Fibroblast of the aortic adventitia (primary cell): ENCODE results near the gene NAGPA. TPM values are rescaled to one million over a fixed set of nuclear protein-coding genes. Genes with fewer than 3 reads are reported as not detected.
"Not testable (repeated sequence)": the region's sequence is repeated elsewhere in the genome, so short reads cannot be mapped to it uniquely, and the experiment has no call there.

Experiments
- DNase-seq: peaks from one replicate; pipeline ENCODE4 v3.0.0-alpha.2; 2010; ENCODE audit warnings: low read depth
- H3K4me3 ChIP-seq: 2 replicates; pipeline ENCODE4 v1.5.1; 2011; ENCODE audit warnings: low read depth, mild to moderate bottlenecking, control low read depth, low read length, moderate library complexity
- total RNA-seq: library from RNA; depleted of rRNA; stranded (reverse); fragments of >200 nt; gene quantifications from 2 replicates; pipeline ENCODE4 v1.2.3, GENCODE V29; 2012; ENCODE audit warnings: low replicate concordance
- TF ChIP-seq, protein P1 (sequence below): IDR thresholded peaks from 2 replicates; pipeline ENCODE4 v1.5.1; 2011; ENCODE audit warnings: mild to moderate bottlenecking, low read length, control low read depth, inconsistent platforms; ENCODE audit not compliant: insufficient read depth

The NAGPA gene, protein sequence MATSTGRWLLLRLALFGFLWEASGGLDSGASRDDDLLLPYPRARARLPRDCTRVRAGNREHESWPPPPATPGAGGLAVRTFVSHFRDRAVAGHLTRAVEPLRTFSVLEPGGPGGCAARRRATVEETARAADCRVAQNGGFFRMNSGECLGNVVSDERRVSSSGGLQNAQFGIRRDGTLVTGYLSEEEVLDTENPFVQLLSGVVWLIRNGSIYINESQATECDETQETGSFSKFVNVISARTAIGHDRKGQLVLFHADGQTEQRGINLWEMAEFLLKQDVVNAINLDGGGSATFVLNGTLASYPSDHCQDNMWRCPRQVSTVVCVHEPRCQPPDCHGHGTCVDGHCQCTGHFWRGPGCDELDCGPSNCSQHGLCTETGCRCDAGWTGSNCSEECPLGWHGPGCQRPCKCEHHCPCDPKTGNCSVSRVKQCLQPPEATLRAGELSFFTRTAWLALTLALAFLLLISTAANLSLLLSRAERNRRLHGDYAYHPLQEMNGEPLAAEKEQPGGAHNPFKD
- total RNA-seq, result 16.8 and 50.6 TPM in 2 replicates

- H3K4me3 ChIP-seq, result peak within 1 kb of the TSS; percentile 82
- TF ChIP-seq, protein P1, sequence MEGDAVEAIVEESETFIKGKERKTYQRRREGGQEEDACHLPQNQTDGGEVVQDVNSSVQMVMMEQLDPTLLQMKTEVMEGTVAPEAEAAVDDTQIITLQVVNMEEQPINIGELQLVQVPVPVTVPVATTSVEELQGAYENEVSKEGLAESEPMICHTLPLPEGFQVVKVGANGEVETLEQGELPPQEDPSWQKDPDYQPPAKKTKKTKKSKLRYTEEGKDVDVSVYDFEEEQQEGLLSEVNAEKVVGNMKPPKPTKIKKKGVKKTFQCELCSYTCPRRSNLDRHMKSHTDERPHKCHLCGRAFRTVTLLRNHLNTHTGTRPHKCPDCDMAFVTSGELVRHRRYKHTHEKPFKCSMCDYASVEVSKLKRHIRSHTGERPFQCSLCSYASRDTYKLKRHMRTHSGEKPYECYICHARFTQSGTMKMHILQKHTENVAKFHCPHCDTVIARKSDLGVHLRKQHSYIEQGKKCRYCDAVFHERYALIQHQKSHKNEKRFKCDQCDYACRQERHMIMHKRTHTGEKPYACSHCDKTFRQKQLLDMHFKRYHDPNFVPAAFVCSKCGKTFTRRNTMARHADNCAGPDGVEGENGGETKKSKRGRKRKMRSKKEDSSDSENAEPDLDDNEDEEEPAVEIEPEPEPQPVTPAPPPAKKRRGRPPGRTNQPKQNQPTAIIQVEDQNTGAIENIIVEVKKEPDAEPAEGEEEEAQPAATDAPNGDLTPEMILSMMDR, result no peak
- peak; percentile 84 for DNase-seq
These were observed at the start of gene NAGPA for GRCh38 chr16:5033256-5034166. Gene NAGPA, minus strand, starts transcription at chr16:5033935. Its CDS starts 21 bp downstream, at chr16:5033914.

- not testable (repeated sequence) for H3K4me3 ChIP-seq, DNase-seq
These were observed 47.3 kb upstream of the NAGPA start for GRCh38 chr16:5080996-5081395.

- not testable (repeated sequence) for DNase-seq, H3K4me3 ChIP-seq
These were observed 46.7 kb upstream of the NAGPA start for GRCh38 chr16:5080461-5080860.

DNA sequence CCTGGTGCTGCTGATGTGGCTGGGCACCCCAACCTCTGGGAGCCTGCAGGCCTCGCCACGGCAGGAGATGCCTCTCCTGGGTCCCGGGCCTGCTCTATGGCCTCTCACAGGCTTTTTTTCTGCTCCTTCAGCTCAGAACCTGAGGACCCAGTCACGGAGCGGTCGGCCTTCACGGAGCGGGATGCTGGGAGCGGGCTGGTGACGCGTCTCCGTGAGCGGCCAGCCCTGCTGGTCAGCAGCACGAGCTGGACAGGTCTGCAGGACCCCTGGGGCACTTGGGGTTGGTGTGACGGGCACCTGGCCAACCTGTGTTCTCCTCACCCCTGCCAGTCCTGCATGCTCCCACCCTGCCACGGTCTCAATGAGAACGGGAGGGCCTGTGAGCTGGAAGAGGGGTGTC lies 44.9 kb upstream of the NAGPA start:
- H3K4me3 ChIP-seq, result no peak overlapping the region
- no peak for DNase-seq
- TF ChIP-seq, protein P1, result no peak

DNA sequence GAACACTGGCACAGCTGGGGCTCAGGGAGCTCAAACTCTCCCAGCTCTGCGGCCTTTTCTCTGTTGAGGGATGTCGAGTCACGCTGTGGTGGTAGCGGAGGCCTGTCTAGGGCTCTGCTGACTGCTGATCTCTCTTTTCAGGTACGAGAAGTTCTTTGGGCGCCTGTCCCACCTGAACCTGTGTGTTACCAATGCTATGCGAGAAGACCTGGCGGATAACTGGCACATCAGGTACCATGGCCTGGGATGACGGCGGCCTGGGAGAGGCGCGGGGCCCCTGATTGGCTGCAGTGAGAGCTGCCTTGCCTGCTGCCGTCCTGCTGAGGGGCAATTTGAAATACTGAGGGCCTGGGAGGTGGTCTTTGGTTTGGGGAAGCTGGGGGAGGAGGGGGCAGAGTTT lies 43.6 kb upstream of the NAGPA start:
- no peak overlapping the region for H3K4me3 ChIP-seq
- TF ChIP-seq, protein P1, result no peak
- no peak for DNase-seq

GRCh38 chr16:5075637-5076036 lies 41.9 kb upstream of the NAGPA start:
- TF ChIP-seq, protein P1, result no peak
- no peak for DNase-seq
- no peak overlapping the region for H3K4me3 ChIP-seq

DNA sequence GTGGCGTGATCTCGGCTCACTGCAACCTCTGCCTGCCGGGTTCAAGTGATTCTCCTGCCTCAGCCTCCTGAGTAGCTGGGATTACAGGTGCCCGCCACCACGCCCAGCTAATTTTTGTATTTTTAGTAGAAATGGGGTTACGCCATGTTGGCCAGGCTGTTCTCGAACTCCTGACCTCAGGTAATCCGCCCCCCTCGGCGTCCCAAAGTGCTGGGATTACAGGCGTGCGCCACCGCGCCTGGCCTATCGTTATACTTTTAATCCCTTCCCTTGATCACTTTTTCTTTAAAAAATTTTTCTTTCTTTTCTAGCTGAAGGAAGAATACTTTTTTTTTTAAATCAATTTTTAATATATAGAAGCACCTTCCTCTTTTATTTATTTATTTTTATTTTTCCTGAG lies 40.0 kb upstream of the NAGPA start:
- not testable (repeated sequence) for H3K4me3 ChIP-seq, DNase-seq

DNA sequence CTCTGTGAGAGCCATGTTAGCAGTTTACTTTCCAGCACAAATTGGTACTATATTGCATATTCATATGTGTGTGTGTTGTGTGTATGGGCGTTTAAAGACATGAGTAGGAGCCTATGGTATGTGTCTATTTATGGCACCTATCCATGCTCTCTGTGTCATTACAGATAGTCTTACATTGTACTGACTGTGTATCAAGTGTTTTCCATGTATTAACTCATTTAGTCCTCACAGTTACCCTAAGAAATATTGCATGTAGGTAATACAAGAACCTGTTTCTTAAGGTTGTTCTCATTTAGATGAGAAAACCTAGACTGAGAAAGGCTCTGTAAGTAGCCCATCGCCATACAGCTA lies 39.5 kb upstream of the NAGPA start:
- DNase-seq, result peak; percentile 54
- TF ChIP-seq, protein P1, result no peak
- peak overlapping the region; percentile 85 for H3K4me3 ChIP-seq
